Fibroblast of pulmonary artery (primary cell): ENCODE measurements around the gene HYAL2.
"Not testable (repeated sequence)": the region's sequence is repeated elsewhere in the genome, so short reads cannot be mapped to it uniquely, and the experiment has no call there.

ENCODE experiments used
- DNase-seq: peaks from one replicate; pipeline ENCODE4 v3.0.0-alpha.2; 2010; ENCODE audit warnings: low read depth
- H3K4me3 ChIP-seq: replicated peaks from 2 replicates; pipeline ENCODE4 v1.5.1; 2011; ENCODE audit warnings: low read depth, mild to moderate bottlenecking, control low read depth, low read length, moderate library complexity
- CTCF ChIP-seq: IDR thresholded peaks from 2 replicates; pipeline ENCODE4 v1.5.1; 2011; ENCODE audit warnings: mild to moderate bottlenecking, control low read depth, low read length, inconsistent platforms; ENCODE audit errors: missing control alignments

HYAL2 gene

DNA sequence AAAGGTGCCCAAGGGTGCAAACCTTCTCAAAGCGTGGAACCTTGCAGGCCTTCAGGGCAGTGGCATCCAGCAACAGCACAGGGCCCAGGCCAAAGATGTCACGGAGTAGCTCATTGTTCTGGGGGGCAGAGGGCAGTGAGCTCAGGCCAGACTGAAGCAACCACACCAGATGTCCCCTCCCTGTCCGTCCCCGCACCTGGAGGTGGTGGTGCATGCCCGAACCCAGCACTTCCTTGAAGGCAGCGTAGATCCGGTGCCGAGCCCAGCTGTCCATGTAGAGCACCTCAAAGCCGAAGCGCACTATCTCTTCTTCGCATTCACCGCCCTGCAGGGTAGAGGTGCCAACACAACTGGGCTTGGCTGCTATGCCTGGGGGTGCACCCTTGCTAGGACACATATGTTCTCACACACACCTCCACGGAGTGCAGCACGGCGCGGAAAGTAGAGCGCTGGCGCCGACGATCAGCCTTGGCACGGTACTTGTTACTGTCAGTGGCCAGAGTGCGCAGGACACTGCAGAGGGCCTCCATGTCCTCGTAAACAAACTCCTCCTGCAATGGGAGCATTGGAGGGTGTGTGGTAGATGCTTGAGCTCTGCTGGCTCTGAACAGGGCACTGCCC, 34.0 kb downstream of the HYAL2 start:
- no peak overlapping the region for H3K4me3 ChIP-seq
- no peak for DNase-seq
- TF ChIP-seq CTCF, result no peak

- no peak for DNase-seq
- TF ChIP-seq CTCF, result no peak
- no peak overlapping the region for H3K4me3 ChIP-seq
Measured at GRCh38 chr3:50287262-50287661, 35.3 kb downstream of the HYAL2 start.

- no peak overlapping the region for H3K4me3 ChIP-seq
Measured at GRCh38 chr3:50286322-50287227, 36.0 kb downstream of the HYAL2 start.

DNA sequence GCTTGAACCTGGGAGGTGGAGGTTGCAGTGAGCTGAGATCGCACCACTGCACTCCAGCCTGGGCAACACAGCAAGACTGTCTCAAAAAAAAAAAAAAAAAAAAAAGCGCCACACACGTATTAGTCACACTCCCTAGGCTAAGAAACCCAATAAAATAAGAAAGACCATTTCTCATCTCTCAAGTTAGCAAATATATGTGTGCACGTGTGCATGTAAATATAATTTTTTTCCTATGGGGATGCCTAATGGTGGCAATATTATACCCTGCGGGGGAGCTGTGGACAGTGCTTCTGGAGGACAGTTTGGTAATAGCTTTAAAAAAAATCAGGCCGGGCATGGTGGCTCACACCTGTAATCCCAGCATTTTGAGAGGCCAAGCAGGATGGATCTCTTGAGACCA, 38.4 kb downstream of the HYAL2 start:
- DNase-seq, H3K4me3 ChIP-seq: not testable (repeated sequence)

More at GRCh38 chr3:50286322-50287227, 36.0 kb downstream of the HYAL2 start:
- DNase-seq, result no peak
- TF ChIP-seq CTCF, result no peak

DNA sequence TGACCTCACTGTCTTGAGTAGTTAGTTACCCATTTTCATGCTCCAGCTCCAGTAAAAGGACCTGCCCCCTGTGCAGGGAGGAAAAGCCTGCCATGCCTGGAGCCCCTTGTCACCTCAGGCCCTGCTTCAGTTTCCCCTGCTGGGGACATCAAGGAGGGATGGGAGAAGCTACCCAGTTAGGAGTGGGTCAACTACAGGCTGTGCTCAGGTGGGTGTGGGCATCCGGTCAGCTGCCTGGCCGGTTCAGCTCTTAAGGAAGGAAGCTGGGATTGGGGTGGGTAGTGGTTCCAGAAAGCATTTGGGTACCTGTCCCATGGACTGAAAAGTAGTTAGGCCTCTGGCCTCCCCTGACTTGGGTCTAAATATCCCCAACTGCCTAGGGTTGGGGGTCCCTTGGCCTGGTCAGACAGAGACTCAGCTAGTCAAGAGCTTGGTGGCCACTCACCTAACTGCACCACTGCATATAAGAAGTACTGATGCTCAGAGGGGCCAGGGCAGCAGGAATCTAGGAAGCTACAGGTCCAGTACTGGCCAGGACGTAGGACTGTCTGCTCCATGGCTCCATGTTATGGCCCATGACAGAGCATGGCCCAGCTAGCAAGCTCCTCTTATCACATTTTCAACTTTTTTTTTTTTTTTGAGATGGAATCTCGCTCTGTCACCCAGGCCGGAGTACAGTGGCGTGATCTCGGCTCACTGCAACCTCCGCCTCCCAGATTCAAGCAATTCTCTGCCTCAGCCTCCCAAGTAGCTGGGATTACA, 43.1 kb downstream of the HYAL2 start:
- DNase-seq, result no peak
- no peak for TF ChIP-seq CTCF
- H3K4me3 ChIP-seq, result no peak overlapping the region

DNA sequence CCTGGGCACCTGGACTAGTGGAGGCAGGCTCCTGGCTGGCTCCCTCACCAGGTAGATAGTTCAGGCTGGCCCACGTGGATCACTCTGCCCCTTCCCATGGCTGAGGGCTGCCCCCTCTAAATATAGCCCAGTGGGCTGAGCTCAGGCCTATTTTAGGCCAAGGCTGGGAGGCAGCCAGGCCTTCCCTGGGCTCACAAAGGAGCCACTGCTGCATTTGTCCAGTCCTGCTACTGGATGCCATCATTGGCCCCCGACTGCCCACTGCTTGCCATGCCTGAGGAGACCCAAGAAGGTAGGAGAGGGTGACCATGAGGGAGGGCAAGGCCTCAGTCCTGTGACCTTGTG, 43.7 kb downstream of the HYAL2 start, which contains the start of gene LSMEM2:
LSMEM2 (plus strand) TSS at position 208 of the 345 bp plus-strand sequence; CDS start at position 235, 27 bp downstream.
- no peak for TF ChIP-seq CTCF
- H3K4me3 ChIP-seq, result no peak within 1 kb of the TSS
- DNase-seq, result no peak
